GM23338 (cell line): Measurements from ENCODE around the gene PPFIA2.

Experiments
- CREB1 ChIP-seq: fragments of 250-450 bp; sonication (Bioruptor Pico); IDR thresholded peaks from 2 replicates; pipeline ENCODE4 v1.5.0; 2020; ENCODE audit warnings: low read depth, mild to moderate bottlenecking, moderate library complexity
- CTCF ChIP-seq, 2 experiments: fragments of 200-600 bp in 1 of 2; sonication (generic) in 1 of 2; conservative IDR thresholded peaks; 2 replicates each; pipeline versions ENCODE4 v1.5.1 to v1.6.1; 2016 to 2017; ENCODE audit warnings: antibody characterized with exemption in 2 of 2, low read depth in 2 of 2, mild to moderate bottlenecking in 2 of 2, moderate library complexity in 1 of 2
- ETS1 ChIP-seq: IDR thresholded peaks from 2 replicates; pipeline ENCODE4 v1.6.1; 2016; ENCODE audit warnings: antibody characterized with exemption
- EZH2 ChIP-seq: fragments of 200-600 bp; sonication (generic); IDR thresholded peaks from one replicate; pipeline ENCODE4 v1.8.0; 2017; ENCODE audit warnings: antibody characterized with exemption, mild to moderate bottlenecking, low read depth; ENCODE audit not compliant: unreplicated experiment
- EZH2phosphoT487 ChIP-seq: fragments of 200-600 bp; sonication (generic); IDR thresholded peaks from one replicate; pipeline ENCODE4 v1.8.1; 2018; ENCODE audit warnings: antibody characterized with exemption; ENCODE audit not compliant: unreplicated experiment
- POLR2AphosphoS5 ChIP-seq: IDR thresholded peaks from 2 replicates; pipeline ENCODE4 v1.6.1; 2016; ENCODE audit warnings: antibody characterized with exemption, low read depth
- REST ChIP-seq: IDR thresholded peaks from one replicate; pipeline ENCODE4 v1.6.1; 2018; ENCODE audit warnings: antibody characterized with exemption; ENCODE audit not compliant: unreplicated experiment
- STAT1 ChIP-seq: IDR thresholded peaks from one replicate; pipeline ENCODE4 v1.6.1; 2016; ENCODE audit warnings: antibody characterized with exemption; ENCODE audit not compliant: unreplicated experiment

- TF ChIP-seq CTCF (conservative IDR thresholded peaks at IDR 0.05; ENCODE audit: low read depth in 2 of 2) (no peak), ETS1 (no peak), EZH2phosphoT487 (no peak), POLR2AphosphoS5 (no peak), CREB1 (CRISPR knock-in tag) (no peak), EZH2 (no peak), STAT1 (no peak), REST (no peak)
Observed at GRCh38 chr12:81369175-81369574, 390.0 kb downstream of the PPFIA2 start.
